NCI-H345 treated with DMSO at 0.1 percent for 48 hours (cell line): ENCODE data around the gene DCPS.
"Not testable (repeated sequence)": the region's sequence is repeated elsewhere in the genome, so short reads cannot be mapped to it uniquely, and the experiment has no call there.

Experiments
- DNase-seq: peaks from one replicate; lab custom pipeline; 2025; ENCODE audit not compliant: unreplicated experiment; lab: John Stamatoyannopoulos, UW

DCPS gene

DNA sequence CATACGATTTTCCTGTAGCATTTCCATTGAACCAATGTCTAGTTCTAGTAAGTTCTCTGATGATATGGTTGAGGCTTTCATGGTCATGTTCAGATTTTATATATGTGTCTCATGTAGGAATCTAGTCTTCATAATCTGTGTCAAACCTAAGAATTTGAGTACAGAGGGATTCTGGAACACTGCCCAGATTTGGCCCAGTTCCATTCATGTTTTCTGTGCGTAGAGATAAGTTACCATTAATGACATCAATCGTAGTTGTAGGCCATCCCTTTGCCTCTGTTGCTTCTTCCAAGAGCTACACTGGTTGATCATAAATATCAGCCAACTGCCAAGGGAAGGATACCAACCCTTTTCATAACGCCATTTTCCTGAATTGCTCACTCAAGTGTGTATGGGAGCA, 74.9 kb downstream of the DCPS start:
- DNase-seq: no peak

- DNase-seq: no peak
Observed at GRCh38 chr11:126380909-126381308, 77.0 kb downstream of the DCPS start.

GRCh38 chr11:126381960-126382359, 78.1 kb downstream of the DCPS start:
- DNase-seq: not testable (repeated sequence)

DNA sequence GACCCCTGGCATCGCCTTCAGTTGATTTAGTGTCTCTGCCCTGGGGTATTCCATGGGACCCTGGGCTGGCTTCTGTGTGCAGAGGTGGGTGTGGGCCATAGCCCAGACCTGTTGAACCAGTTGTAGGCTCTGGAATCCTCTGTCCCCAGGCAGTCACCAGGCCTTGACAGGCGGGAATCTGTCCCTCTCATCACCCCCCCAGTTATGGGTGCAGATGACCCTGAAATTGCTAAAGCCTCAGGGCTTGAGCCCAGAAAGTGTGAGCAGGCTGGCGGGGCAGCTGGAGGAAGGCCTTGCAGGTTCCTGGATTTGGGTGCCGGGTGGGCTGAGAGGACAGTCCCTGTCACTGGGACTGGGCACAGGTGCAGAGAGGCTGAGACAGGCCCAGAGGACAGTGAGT, 78.8 kb downstream of the DCPS start:
- not testable (repeated sequence) for DNase-seq

- DNase-seq: no peak
Observed at GRCh38 chr11:126383339-126384335, 79.8 kb downstream of the DCPS start.

- DNase-seq: no peak
Observed at GRCh38 chr11:126384449-126385070, 80.7 kb downstream of the DCPS start.

GRCh38 chr11:126385991-126386728, 82.3 kb downstream of the DCPS start:
- DNase-seq: no peak

GRCh38 chr11:126386729-126387071, 82.8 kb downstream of the DCPS start:
- DNase-seq: peak; percentile 83

GRCh38 chr11:126387857-126388256, 84.0 kb downstream of the DCPS start:
- no peak for DNase-seq

DNA sequence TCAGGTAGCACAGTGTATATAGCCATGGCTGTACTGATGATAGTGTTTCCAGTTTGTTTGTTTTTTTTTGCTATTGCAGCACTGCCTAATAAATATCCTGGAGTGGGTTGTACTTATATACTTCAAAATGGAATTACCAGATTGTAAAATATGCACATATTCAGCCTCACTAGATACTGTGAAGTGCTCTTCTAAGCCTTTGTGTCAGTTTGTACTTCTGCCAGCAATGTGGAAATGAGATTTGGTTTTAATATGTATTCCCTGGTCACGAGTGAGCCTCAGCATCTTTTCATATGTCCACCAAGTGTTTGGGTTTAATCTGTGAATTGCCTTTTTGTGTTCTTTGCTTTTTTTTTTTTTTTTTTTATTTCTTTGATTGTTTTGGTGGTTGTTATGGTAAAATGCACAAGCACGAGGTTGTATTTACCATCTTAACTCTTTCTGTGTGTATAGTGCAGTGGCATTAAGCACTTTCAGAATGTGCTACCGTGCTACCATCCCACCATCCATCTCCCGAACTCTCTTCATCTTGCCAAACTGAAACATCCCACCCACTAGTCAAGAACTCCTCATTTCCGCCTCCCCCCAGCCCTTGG, 86.5 kb downstream of the DCPS start:
- DNase-seq: no peak

GRCh38 chr11:126391286-126391954, 87.6 kb downstream of the DCPS start:
- no peak for DNase-seq

GRCh38 chr11:126391970-126392632, 88.2 kb downstream of the DCPS start:
- DNase-seq: no peak

DNA sequence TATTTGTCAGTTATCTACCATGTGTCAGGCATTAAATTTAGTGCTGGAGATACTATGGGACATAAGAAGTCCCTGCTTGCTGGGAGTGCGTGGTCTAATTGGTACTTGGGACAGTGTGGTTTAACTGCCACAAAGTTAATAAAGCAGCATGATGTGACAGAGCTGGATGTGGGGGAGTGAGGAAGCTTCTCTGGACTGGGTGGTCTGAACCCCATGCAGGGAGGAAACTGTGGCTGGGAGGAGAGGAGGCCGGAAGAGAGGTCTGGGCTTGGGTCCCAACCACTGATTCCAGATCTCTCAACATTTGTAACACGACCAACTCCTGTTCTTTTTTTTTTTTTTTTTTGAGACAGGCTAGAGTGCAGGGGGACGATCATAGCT, 88.8 kb downstream of the DCPS start:
- no peak for DNase-seq

DNA sequence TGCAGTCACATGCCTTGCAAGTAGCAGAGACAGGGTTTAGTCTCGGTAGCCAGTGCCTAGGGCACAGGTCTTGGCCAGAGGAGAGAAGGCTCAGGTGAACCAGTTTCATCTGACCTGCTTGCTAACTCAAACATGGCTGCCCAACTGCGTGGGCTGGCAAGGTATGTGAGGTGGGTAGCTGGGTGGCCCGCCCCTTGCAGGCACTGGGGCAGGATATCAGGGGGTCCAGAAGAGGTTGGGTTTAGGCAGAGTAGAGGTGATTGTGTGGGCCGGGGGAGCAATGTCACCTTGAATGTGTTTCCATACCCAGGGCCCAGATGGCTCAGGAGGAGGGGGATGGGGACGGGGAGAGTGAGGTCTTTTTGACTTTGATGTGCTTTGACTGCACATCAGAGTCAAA, 89.3 kb downstream of the DCPS start:
- no peak for DNase-seq

DNA sequence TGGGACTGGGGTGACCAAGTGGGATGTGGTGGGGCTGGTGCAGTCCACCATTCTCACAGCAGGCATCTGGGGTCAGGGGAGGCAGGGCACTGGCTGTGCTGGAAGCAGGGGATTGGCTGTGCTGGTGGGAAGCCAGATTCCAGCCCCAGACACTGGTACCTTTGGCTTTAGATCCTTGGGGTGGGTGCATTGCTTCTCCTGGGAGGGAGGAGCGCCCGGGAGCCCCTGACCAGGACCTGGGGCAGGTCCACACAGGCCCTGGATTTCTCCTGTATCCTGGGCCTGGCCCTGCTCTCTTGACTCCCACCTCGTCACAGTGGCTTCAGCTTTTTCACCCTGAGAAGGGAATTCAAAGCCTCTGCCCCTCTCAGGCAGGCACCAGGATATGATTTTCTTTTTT, 90.2 kb downstream of the DCPS start:
- DNase-seq: no peak

DNA sequence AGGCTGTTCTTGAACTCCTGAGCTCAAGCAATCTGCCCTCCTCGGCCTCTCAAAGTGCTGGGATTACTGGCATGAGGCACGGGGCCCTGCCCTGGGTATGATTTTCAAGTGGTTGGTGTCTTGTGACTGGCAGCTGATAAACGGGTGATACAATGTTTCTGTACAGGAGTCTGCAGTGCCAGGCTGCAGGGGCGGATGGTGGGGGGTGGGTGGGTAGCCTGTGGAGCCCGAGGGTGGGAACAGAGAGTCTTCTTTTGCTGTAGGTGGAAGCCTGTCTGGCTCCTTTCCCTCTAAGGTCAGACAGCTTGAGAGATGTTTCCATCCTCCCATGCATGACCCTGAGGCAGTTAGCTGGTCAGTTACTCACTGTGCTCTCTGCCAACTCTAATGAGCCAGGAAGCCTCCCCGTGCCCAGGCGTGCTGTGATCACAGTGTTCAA, 90.8 kb downstream of the DCPS start:
- not testable (repeated sequence) for DNase-seq
